H9 (cell line): ENCODE measurements around the gene CMYA5. TPM values are rescaled to one million over a fixed set of nuclear protein-coding genes. Genes with fewer than 3 reads are reported as not detected.

Experiments used
- DNase-seq: peaks from one replicate; pipeline ENCODE4 v3.0.0-alpha.2; 2017
- H2AFZ ChIP-seq: one replicate; pipeline ENCODE4 v1.6.1; 2013; ENCODE audit warnings: mild to moderate bottlenecking, low read length, control low read depth, moderate library complexity
- H2AK5ac ChIP-seq: 2 replicates; pipeline ENCODE4 v1.6.1; 2013; ENCODE audit warnings: low read length, control low read depth, mixed read lengths; ENCODE audit not compliant: insufficient read length
- H2BK120ac ChIP-seq: one replicate; pipeline ENCODE4 v1.6.1; 2013; ENCODE audit warnings: low read depth, mild to moderate bottlenecking, low read length, control low read depth, inconsistent platforms; ENCODE audit not compliant: poor library complexity, severe bottlenecking
- H2BK12ac ChIP-seq: 2 replicates; pipeline ENCODE4 v1.6.1; 2013; ENCODE audit warnings: low read length, control low read depth, mixed read lengths, low read depth; ENCODE audit not compliant: insufficient read length
- H2BK15ac ChIP-seq: 2 replicates; pipeline ENCODE4 v1.6.1; 2013; ENCODE audit warnings: low read depth, low read length, control low read depth
- H2BK20ac ChIP-seq: one replicate; pipeline ENCODE4 v1.6.1; 2013; ENCODE audit warnings: low read depth, mild to moderate bottlenecking, low read length, control low read depth, inconsistent platforms; ENCODE audit not compliant: poor library complexity, severe bottlenecking
- H2BK5ac ChIP-seq: 2 replicates; pipeline ENCODE4 v1.6.1; 2013; ENCODE audit warnings: low read length, control low read depth, mixed read lengths; ENCODE audit not compliant: insufficient read length
- H3K14ac ChIP-seq: 2 replicates; pipeline ENCODE4 v1.6.1; 2013; ENCODE audit warnings: low read length, control low read depth; ENCODE audit not compliant: insufficient read depth
- H3K18ac ChIP-seq: 2 replicates; pipeline ENCODE4 v1.6.1; 2013; ENCODE audit warnings: low read depth, mild to moderate bottlenecking, mixed read lengths, low read length, control low read depth; ENCODE audit not compliant: insufficient read length
- H3K23ac ChIP-seq: 2 replicates; pipeline ENCODE4 v1.6.1; 2013; ENCODE audit warnings: low read length, control low read depth, mixed read lengths, low read depth; ENCODE audit not compliant: insufficient read length
- H3K23me2 ChIP-seq: 2 replicates; pipeline ENCODE4 v1.6.1; 2013; ENCODE audit warnings: low read depth, mild to moderate bottlenecking, mixed read lengths, low read length, control low read depth; ENCODE audit not compliant: insufficient read length, poor library complexity, severe bottlenecking
- H3K27ac ChIP-seq: 2 replicates; pipeline ENCODE4 v1.5.1; 2013; ENCODE audit warnings: low read length, control low read depth, mixed read lengths, low read depth; ENCODE audit not compliant: insufficient read length
- H3K27me3 ChIP-seq: 2 replicates; pipeline ENCODE4 v1.6.1; 2013; ENCODE audit warnings: low read length, control low read depth, inconsistent platforms; ENCODE audit not compliant: insufficient read depth
- H3K4ac ChIP-seq: 2 replicates; pipeline ENCODE4 v1.6.1; 2013; ENCODE audit warnings: low read depth, mild to moderate bottlenecking, control low read depth, inconsistent platforms, low read length, moderate library complexity
- H3K4me1 ChIP-seq: 2 replicates; pipeline ENCODE4 v1.6.1; 2013; ENCODE audit warnings: low read length, control low read depth, inconsistent platforms; ENCODE audit not compliant: insufficient read depth
- H3K4me2 ChIP-seq: 2 replicates; pipeline ENCODE4 v1.6.1; 2013; ENCODE audit warnings: low read length, control low read depth, mixed read lengths; ENCODE audit not compliant: insufficient read length, insufficient read depth
- H3K56ac ChIP-seq: 2 replicates; pipeline ENCODE4 v1.6.1; 2013; ENCODE audit warnings: low read depth, mild to moderate bottlenecking, mixed read lengths, low read length, control low read depth; ENCODE audit not compliant: insufficient read length
- H3K79me1 ChIP-seq: 2 replicates; pipeline ENCODE4 v1.6.1; 2013; ENCODE audit warnings: low read depth, mild to moderate bottlenecking, moderate library complexity, low read length, control low read depth, inconsistent platforms; ENCODE audit not compliant: insufficient read depth, poor library complexity, severe bottlenecking
- H3K79me2 ChIP-seq: 2 replicates; pipeline ENCODE4 v1.6.1; 2013; ENCODE audit warnings: low read length, control low read depth, inconsistent platforms; ENCODE audit not compliant: insufficient read depth
- H3K9ac ChIP-seq: 2 replicates; pipeline ENCODE4 v1.6.1; 2013; ENCODE audit warnings: low read length, control low read depth, mixed read lengths; ENCODE audit not compliant: insufficient read length; ENCODE audit errors: extremely low read depth
- H3K9me3 ChIP-seq: one replicate; pipeline ENCODE4 v1.6.1; 2013; ENCODE audit warnings: low read depth, low read length, inconsistent platforms; ENCODE audit not compliant: control insufficient read depth
- H3T11ph ChIP-seq: one replicate; pipeline ENCODE4 v1.6.1; 2013; ENCODE audit warnings: mild to moderate bottlenecking, low read length, control low read depth, inconsistent platforms
- H4K20me1 ChIP-seq: one replicate; pipeline ENCODE4 v1.6.1; 2013; ENCODE audit not compliant: control insufficient read depth, insufficient read length, insufficient read depth
- H4K5ac ChIP-seq: 2 replicates; pipeline ENCODE4 v1.6.1; 2013; ENCODE audit warnings: low read depth, mild to moderate bottlenecking, mixed read lengths, low read length, control low read depth; ENCODE audit not compliant: insufficient read length
- H4K8ac ChIP-seq: replicated peaks from 2 replicates; pipeline ENCODE4 v1.6.1; 2013; ENCODE audit warnings: low read length, control low read depth, mixed read lengths, low read depth; ENCODE audit not compliant: insufficient read length
- H4K91ac ChIP-seq: 2 replicates; pipeline ENCODE4 v1.6.1; 2013; ENCODE audit warnings: low read depth, mild to moderate bottlenecking, moderate library complexity, mixed read lengths, low read length, control low read depth; ENCODE audit not compliant: insufficient read length
- H3K27ac Mint-ChIP-seq, 3 experiments: 2 replicates in 2 of 3; 3 replicates in 1 of 3; pipeline ENCODE4 v1.8.0; 2020 to 2021; ENCODE audit warnings: mixed read lengths in 3 of 3, mild to moderate bottlenecking in 1 of 3, moderate library complexity in 1 of 3
- H3K27me3 Mint-ChIP-seq: 2 replicates; pipeline ENCODE4 v1.8.0; 2021; ENCODE audit warnings: low read depth, mild to moderate bottlenecking, moderate library complexity, mixed read lengths
- H3K36me3 Mint-ChIP-seq, 3 experiments: 2 replicates in 2 of 3; 3 replicates in 1 of 3; pipeline ENCODE4 v1.8.0; 2020 to 2021; ENCODE audit warnings: low read depth in 3 of 3, mixed read lengths in 3 of 3; ENCODE audit not compliant: insufficient read depth in 1 of 3
- H3K4me1 Mint-ChIP-seq, 2 experiments: 2 replicates each; pipeline ENCODE4 v1.8.0; 2020; ENCODE audit warnings: mixed read lengths in 2 of 2
- H3K4me3 Mint-ChIP-seq, 2 experiments: 2 replicates in 1 of 2; 3 replicates in 1 of 2; pipeline ENCODE4 v1.8.0; 2020 to 2021; ENCODE audit warnings: mild to moderate bottlenecking in 2 of 2, mixed read lengths in 2 of 2, moderate library complexity in 1 of 2
- H3K9me3 Mint-ChIP-seq, 2 experiments: 2 replicates in 1 of 2; 3 replicates in 1 of 2; pipeline ENCODE4 v1.8.0; 2020; ENCODE audit warnings: mild to moderate bottlenecking in 2 of 2, mixed read lengths in 2 of 2, moderate library complexity in 1 of 2
- total RNA-seq: library from RNA; stranded (reverse); gene quantifications from 2 replicates; pipeline ENCODE4 v1.2.1, GENCODE V29; 2021
- TF ChIP-seq, protein P1 (sequence below): fragments of 200-600 bp; sonication (generic); conservative IDR thresholded peaks from 3 replicates; pipeline ENCODE4 v1.8.0; 2021; ENCODE audit warnings: antibody characterized with exemption, mild to moderate bottlenecking

Gene CMYA5
- total RNA-seq, 1 experiment from 2014 or later, result 1.8 TPM

DNA sequence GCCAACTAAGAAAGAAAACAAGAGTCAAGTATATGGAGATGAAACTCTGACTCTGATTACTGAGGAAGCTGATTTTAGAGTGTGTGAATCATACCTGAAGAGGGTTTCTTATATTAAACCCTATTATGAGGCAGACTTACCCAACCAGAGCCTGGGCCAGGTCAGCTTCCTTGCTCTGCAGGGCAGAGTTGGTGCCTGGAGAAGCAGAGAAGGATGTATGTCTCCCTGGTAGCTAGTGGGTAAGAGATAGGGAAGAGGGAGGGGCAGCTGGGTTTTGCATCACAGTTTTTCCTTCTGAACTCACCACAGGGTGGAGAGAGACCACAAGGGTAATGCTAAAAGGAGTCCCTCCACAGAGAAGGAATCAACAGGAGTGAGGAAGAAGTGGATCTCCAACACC lies 104.1 kb downstream of the CMYA5 start:
- TF ChIP-seq, protein P1, sequence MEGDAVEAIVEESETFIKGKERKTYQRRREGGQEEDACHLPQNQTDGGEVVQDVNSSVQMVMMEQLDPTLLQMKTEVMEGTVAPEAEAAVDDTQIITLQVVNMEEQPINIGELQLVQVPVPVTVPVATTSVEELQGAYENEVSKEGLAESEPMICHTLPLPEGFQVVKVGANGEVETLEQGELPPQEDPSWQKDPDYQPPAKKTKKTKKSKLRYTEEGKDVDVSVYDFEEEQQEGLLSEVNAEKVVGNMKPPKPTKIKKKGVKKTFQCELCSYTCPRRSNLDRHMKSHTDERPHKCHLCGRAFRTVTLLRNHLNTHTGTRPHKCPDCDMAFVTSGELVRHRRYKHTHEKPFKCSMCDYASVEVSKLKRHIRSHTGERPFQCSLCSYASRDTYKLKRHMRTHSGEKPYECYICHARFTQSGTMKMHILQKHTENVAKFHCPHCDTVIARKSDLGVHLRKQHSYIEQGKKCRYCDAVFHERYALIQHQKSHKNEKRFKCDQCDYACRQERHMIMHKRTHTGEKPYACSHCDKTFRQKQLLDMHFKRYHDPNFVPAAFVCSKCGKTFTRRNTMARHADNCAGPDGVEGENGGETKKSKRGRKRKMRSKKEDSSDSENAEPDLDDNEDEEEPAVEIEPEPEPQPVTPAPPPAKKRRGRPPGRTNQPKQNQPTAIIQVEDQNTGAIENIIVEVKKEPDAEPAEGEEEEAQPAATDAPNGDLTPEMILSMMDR, result no peak
- Mint-ChIP-seq H3K4me1 (no peaks in the 10 kb centered on the region), H3K27me3 (no peaks in the 10 kb centered on the region), H3K9me3 (no peaks in the 10 kb centered on the region), H3K36me3 (peaks cover 0 to 5% (median 0%) of the 10 kb centered on the region in 3 experiments; a peak in 1 of 7 replicates), H3K27ac (0 out of 7 replicates have a peak overlapping the region, but pooled peaks of 1 of the 3 experiments have one; percentile 37), H3K4me3 (no peak overlapping the region)
- no peak overlapping the region for H3T11ph ChIP-seq
- H3K27me3 ChIP-seq, result no peaks in the 10 kb centered on the region
- no peaks in the 10 kb centered on the region for H3K79me2 ChIP-seq
- H3K9me3 ChIP-seq, result no peaks in the 10 kb centered on the region
- H3K79me1 ChIP-seq, result no peaks in the 10 kb centered on the region
- DNase-seq, result no peak
- H3K4me2 ChIP-seq, result no peak overlapping the region
- no peak overlapping the region for H2BK20ac ChIP-seq
- H2AFZ ChIP-seq, result no peak overlapping the region
- no peak overlapping the region for H3K18ac ChIP-seq
- H2AK5ac ChIP-seq, result no peak overlapping the region
- no peak overlapping the region for H4K5ac ChIP-seq
- H3K23ac ChIP-seq, result no peak overlapping the region
- no peak overlapping the region for H2BK15ac ChIP-seq
- H2BK5ac ChIP-seq, result no peak overlapping the region
- no peak overlapping the region for H3K56ac ChIP-seq
- H3K27ac ChIP-seq, result no peak overlapping the region
- H4K20me1 ChIP-seq, result no peaks in the 10 kb centered on the region
- no peak overlapping the region for H2BK12ac ChIP-seq
- H3K14ac ChIP-seq, result no peak overlapping the region
- H4K91ac ChIP-seq, result no peak overlapping the region
- H4K8ac ChIP-seq, result no peak overlapping the region
- H3K9ac ChIP-seq, result no peak overlapping the region
- no peaks in the 10 kb centered on the region for H3K23me2 ChIP-seq
- no peak overlapping the region for H2BK120ac ChIP-seq
- H3K4me1 ChIP-seq, result no peaks in the 10 kb centered on the region
- no peak overlapping the region for H3K4ac ChIP-seq
